Measurements from ENCODE around the gene ANKRD31.
"Not testable (repeated sequence)": the region's sequence is repeated elsewhere in the genome, so short reads cannot be mapped to it uniquely, and the experiment has no call there.

Gene ANKRD31

GRCh38 chr5:75130818-75131349 is 105.8 kb downstream of the ANKRD31 start:
- Histone ChIP-seq H3K27me3 (no peaks in the 10 kb centered on the region), H3K27ac (no peak overlapping the region), H3K9me3 (peaks cover 0 to 8% (median 0%) of the 10 kb centered on the region in 3 donors), H3K36me3 (no peaks in the 10 kb centered on the region), H3K4me3 (no peak overlapping the region), H3K4me1 (no peaks in the 10 kb centered on the region)
- no peak for DNase-seq
- intact Hi-C loops (cut with DNase I; ENCODE audit: low total_unique reads), result no loop called here
- TF ChIP-seq, protein P1, sequence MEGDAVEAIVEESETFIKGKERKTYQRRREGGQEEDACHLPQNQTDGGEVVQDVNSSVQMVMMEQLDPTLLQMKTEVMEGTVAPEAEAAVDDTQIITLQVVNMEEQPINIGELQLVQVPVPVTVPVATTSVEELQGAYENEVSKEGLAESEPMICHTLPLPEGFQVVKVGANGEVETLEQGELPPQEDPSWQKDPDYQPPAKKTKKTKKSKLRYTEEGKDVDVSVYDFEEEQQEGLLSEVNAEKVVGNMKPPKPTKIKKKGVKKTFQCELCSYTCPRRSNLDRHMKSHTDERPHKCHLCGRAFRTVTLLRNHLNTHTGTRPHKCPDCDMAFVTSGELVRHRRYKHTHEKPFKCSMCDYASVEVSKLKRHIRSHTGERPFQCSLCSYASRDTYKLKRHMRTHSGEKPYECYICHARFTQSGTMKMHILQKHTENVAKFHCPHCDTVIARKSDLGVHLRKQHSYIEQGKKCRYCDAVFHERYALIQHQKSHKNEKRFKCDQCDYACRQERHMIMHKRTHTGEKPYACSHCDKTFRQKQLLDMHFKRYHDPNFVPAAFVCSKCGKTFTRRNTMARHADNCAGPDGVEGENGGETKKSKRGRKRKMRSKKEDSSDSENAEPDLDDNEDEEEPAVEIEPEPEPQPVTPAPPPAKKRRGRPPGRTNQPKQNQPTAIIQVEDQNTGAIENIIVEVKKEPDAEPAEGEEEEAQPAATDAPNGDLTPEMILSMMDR (IDR thresholded peaks at IDR 0.05), result no peak

DNA sequence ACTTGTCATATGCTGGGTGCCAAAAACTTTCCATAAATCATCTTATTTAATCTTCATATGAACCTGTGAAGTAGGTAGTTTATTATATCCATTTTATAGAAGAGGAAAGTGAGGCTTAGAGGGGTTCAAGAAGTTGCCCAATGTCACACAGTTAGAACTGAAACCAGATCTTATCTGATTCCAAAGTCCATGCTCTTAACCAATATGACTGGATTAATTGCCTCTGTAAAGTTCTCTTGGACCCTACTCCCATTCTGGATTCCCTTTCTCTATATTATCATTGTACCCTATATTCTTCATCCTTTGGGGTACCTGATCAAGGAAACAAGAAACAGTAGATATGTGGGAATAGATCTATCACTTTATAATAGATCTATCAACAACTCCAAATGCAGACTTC is 119.8 kb downstream of the ANKRD31 start:
- Histone ChIP-seq H3K4me1 (no peaks in the 10 kb centered on the region), H3K4me3 (no peak overlapping the region), H3K27ac (no peak overlapping the region), H3K36me3 (no peaks in the 10 kb centered on the region), H3K9me3 (no peaks in the 10 kb centered on the region), H3K27me3 (no peaks in the 10 kb centered on the region)
- intact Hi-C loops (cut with DNase I; ENCODE audit: low total_unique reads), result no loop called here
- TF ChIP-seq, protein P1 (IDR thresholded peaks at IDR 0.05), result no peak
- DNase-seq, result no peak

DNA sequence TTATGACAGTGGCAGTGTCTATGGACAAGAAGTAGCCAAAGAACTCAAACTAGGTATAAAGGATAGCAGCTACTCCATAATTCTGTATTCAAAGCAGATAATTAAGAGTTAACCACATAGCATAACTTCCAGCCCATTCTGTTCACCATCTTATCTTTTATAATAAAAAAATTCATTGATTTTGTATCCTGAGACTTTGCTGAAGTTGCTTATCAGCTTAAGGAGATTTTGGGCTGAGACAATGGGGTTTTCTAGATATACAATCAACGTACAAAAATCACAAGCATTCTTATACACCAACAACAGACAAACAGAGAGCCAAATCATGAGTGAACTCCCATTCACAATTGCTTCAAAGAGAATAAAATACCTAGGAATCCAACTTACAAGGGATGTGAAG is 122.4 kb downstream of the ANKRD31 start:
- intact Hi-C loops (cut with DNase I; ENCODE audit: low total_unique reads); DNase-seq; H3K9me3 ChIP-seq; H3K27ac ChIP-seq; H3K36me3 ChIP-seq; H3K4me3 ChIP-seq; H3K27me3 ChIP-seq; H3K4me1 ChIP-seq: not testable (repeated sequence)

DNA sequence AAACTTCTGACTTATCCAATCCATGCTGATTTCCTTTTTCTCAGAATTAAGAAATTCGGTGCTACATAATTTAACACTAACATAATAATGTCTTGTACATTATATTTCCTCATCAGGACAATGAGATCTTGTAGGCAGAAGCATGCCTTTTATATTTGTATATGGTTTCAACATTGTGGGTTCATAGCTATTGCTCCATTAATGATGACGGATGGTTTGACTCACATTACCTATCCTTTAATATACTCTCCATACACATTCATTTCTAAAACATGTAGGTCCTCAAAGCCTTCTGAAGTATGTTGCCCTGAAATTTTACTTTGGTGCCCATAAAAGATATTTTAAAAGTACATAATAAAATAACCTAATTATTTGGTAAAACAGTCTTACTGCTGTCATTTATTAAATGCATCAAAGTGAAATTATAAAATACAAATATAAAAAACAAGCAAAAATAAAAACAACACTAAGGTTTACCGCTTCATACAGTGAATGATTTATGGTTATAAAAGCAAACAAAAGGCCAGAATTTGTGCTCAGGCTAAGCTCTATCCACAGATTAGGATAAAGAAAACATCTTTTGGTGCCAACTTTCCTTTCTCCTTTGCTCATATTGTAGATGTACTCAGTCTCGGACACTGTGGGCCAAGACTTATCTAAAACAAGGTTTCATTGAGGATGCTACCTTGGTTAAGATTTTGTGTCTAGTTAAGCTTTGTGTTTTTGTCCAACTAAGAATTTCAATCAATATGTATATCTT is 123.1 kb downstream of the ANKRD31 start:
- DNase-seq, result no peak
- no peaks in the 10 kb centered on the region for H3K4me1 ChIP-seq
- H3K9me3 ChIP-seq, result no peaks in the 10 kb centered on the region
- intact Hi-C loops (cut with DNase I; ENCODE audit: low total_unique reads), result no loop called here
- H3K4me3 ChIP-seq, result no peak overlapping the region
- H3K27me3 ChIP-seq, result no peaks in the 10 kb centered on the region
- TF ChIP-seq, protein P1 (IDR thresholded peaks at IDR 0.05), result no peak
- no peaks in the 10 kb centered on the region for H3K36me3 ChIP-seq
- H3K27ac ChIP-seq, result no peak overlapping the region

- intact Hi-C loops (cut with DNase I; ENCODE audit: low total_unique reads), result no loop called here
Observed at GRCh38 chr5:75108931-75109596, 127.6 kb downstream of the ANKRD31 start.

More at GRCh38 chr5:75108931-75109596, 127.6 kb downstream of the ANKRD31 start:
- DNase-seq, result no peak
- H3K27ac ChIP-seq, result no peak overlapping the region
- no peak overlapping the region for H3K4me3 ChIP-seq
- no peaks in the 10 kb centered on the region for H3K9me3 ChIP-seq
- H3K36me3 ChIP-seq, result no peaks in the 10 kb centered on the region
- TF ChIP-seq, protein P1 (IDR thresholded peaks at IDR 0.05), result no peak
- H3K4me1 ChIP-seq, result no peaks in the 10 kb centered on the region
- no peaks in the 10 kb centered on the region for H3K27me3 ChIP-seq
